Brain microvascular endothelial cell (primary cell): Measurements from ENCODE around the gene UNC13B.

Experiments
- DNase-seq: peaks from one replicate; pipeline ENCODE4 v3.0.0-alpha.2; 2020
- H3K27ac ChIP-seq: fragments of 250-450 bp; sonication (Bioruptor Pico); 2 replicates; pipeline ENCODE4 v1.5.1; 2020; ENCODE audit warnings: mild to moderate bottlenecking, moderate library complexity
- H3K27me3 ChIP-seq: fragments of 250-450 bp; sonication (Bioruptor Pico); replicated peaks from 2 replicates; pipeline ENCODE4 v1.5.1; 2020; ENCODE audit warnings: mild to moderate bottlenecking
- H3K36me3 ChIP-seq: fragments of 250-450 bp; sonication (Bioruptor Pico); replicated peaks from 2 replicates; pipeline ENCODE4 v1.5.1; 2020; ENCODE audit warnings: mild to moderate bottlenecking
- H3K4me3 ChIP-seq: 2 replicates; pipeline ENCODE4 v1.5.1; 2011; ENCODE audit warnings: low read depth, mild to moderate bottlenecking, control low read depth, low read length, moderate library complexity
- in situ Hi-C: cut with HindIII; loops from 2 replicates; pipeline ENCODE4 v1.10.0; 2017; ENCODE audit warnings: low sequenced_read_pairs, low pct_ligation_motif_present
- TF ChIP-seq, protein P1 (sequence below): IDR thresholded peaks from 2 replicates; pipeline ENCODE4 v1.5.1; 2011; ENCODE audit warnings: low read depth, mild to moderate bottlenecking, moderate library complexity, low read length, control low read depth, inconsistent platforms; ENCODE audit errors: missing control alignments

UNC13B gene

GRCh38 chr9:35350212-35350611 lies 188.4 kb downstream of the UNC13B start:
- H3K27me3 ChIP-seq, result no peaks in the 10 kb centered on the region
- H3K27ac ChIP-seq, result peak overlapping the region; percentile 1
- no peaks in the 10 kb centered on the region for H3K36me3 ChIP-seq
- no peak for DNase-seq
- TF ChIP-seq, protein P1, sequence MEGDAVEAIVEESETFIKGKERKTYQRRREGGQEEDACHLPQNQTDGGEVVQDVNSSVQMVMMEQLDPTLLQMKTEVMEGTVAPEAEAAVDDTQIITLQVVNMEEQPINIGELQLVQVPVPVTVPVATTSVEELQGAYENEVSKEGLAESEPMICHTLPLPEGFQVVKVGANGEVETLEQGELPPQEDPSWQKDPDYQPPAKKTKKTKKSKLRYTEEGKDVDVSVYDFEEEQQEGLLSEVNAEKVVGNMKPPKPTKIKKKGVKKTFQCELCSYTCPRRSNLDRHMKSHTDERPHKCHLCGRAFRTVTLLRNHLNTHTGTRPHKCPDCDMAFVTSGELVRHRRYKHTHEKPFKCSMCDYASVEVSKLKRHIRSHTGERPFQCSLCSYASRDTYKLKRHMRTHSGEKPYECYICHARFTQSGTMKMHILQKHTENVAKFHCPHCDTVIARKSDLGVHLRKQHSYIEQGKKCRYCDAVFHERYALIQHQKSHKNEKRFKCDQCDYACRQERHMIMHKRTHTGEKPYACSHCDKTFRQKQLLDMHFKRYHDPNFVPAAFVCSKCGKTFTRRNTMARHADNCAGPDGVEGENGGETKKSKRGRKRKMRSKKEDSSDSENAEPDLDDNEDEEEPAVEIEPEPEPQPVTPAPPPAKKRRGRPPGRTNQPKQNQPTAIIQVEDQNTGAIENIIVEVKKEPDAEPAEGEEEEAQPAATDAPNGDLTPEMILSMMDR, result no peak
- no peak overlapping the region for H3K4me3 ChIP-seq
- in situ Hi-C loops, result no loop called here

DNA sequence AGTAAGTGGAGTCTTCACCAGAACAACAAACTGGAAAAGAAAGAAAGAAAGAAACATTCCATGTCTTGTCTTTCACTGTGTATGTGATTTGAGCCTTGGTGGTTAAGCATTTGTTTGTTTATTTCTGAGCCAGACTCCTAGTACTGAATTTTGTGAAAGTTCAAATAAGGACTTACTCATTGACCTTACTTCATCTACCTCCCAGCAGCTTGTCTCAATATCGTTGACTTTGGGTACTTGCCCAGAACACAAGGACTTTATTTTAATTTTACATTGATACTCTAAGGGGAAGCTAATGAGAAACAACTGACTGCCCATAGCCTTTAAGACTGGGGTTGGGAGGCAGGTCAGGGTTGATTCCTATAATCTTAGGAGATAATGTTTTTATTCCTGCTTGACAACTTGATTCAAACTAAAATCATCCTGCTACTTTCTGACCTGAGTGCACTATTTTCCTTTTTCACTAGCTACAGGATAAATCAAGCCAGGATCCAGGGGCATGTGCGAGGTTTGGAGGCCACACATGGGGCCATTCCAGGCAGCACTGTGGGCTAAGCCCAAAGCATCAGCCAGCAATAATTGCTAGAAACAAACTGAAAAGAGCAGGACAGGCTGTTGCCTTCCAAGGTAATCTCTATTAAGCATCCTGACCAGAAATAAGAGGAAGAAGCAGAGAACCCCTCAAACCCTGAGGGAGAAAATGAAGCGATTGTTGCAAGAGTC lies 189.2 kb downstream of the UNC13B start:
- Histone ChIP-seq H3K27me3 (no peaks in the 10 kb centered on the region), H3K4me3 (no peak overlapping the region), H3K36me3 (no peaks in the 10 kb centered on the region), H3K27ac (peak overlapping the region; percentile 1)
- in situ Hi-C loops, result no loop called here
- peak; percentile 45 for DNase-seq
- TF ChIP-seq, protein P1, result no peak

GRCh38 chr9:35353731-35354365 lies 192.0 kb downstream of the UNC13B start:
- H3K27me3 ChIP-seq, result no peaks in the 10 kb centered on the region
- no peak overlapping the region for H3K4me3 ChIP-seq
- DNase-seq, result no peak
- in situ Hi-C loops, result no loop called here
- TF ChIP-seq, protein P1, result no peak
- H3K36me3 ChIP-seq, result no peaks in the 10 kb centered on the region
- no peak overlapping the region for H3K27ac ChIP-seq

DNA sequence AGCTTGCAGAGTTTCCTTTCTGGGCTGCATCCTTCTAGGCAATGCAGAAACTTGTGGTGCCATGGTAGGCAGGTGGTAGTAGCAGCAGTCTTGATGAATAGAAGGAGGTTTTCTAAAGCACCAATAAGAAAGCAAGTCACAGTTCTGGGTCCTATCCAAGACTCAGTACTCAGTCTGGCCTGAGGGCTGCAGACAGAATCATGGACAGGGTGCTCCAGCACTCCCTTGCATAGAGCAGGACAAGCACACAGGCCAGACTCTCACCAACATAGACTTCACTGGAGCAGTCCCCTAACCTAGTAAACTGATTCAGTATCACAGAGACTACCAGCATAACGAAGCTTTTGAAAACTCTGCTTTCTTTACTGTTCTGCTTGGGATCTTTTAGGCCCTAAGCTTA lies 194.1 kb downstream of the UNC13B start:
- no peak for DNase-seq
- H3K27ac ChIP-seq, result no peak overlapping the region
- TF ChIP-seq, protein P1, result no peak
- no peaks in the 10 kb centered on the region for H3K36me3 ChIP-seq
- in situ Hi-C loops, result no loop called here
- no peaks in the 10 kb centered on the region for H3K27me3 ChIP-seq
- H3K4me3 ChIP-seq, result no peak overlapping the region

- TF ChIP-seq, protein P1, result no peak
- Histone ChIP-seq H3K27ac (no peak overlapping the region), H3K27me3 (no peaks in the 10 kb centered on the region), H3K4me3 (no peak overlapping the region), H3K36me3 (no peaks in the 10 kb centered on the region)
- in situ Hi-C loops, result no loop called here
- peak; percentile 14 for DNase-seq
These were observed 195.3 kb downstream of the UNC13B start for GRCh38 chr9:35357116-35357515.
